Neural cell (in vitro differentiated cells): Measurements from ENCODE around the gene STAT5B. TPM values are rescaled to one million over a fixed set of nuclear protein-coding genes. Genes with fewer than 3 reads are reported as not detected.

ENCODE experiments used
- H2AFZ ChIP-seq: fragments of 200-600, 300-800 bp; sonication (generic), shearing (Covaris generic); 2 replicates; pipeline ENCODE4 v1.6.0; 2014; ENCODE audit warnings: low read depth, mild to moderate bottlenecking, antibody characterized with exemption, low read length, moderate library complexity
- H3F3A ChIP-seq: fragments of 200-600 bp; shearing (Covaris generic); 2 replicates; pipeline ENCODE4 v1.6.1; 2016; ENCODE audit warnings: mild to moderate bottlenecking, moderate library complexity, mixed read lengths, antibody characterized with exemption, low read length; ENCODE audit not compliant: insufficient read depth, poor library complexity, severe bottlenecking
- H3K27ac ChIP-seq: fragments of 200-600, 300-800 bp; sonication (generic), shearing (Covaris generic); 2 replicates; pipeline ENCODE4 v1.5.1; 2014; ENCODE audit warnings: mild to moderate bottlenecking, low read length, moderate library complexity
- H3K27me3 ChIP-seq: fragments of 300-800, 200-600 bp; sonication (generic), shearing (Covaris generic); 2 replicates; pipeline ENCODE4 v1.6.0; 2014; ENCODE audit warnings: mild to moderate bottlenecking, low read depth, low read length, moderate library complexity; ENCODE audit not compliant: insufficient read depth
- H3K36me3 ChIP-seq: fragments of 300-800, 200-600 bp; sonication (generic), shearing (Covaris generic); 2 replicates; pipeline ENCODE4 v1.5.1; 2014; ENCODE audit warnings: mild to moderate bottlenecking, antibody characterized with exemption, low read length, moderate library complexity; ENCODE audit not compliant: insufficient read depth
- H3K4me2 ChIP-seq: fragments of 300-800, 200-600 bp; sonication (generic), shearing (Covaris generic); 2 replicates; pipeline ENCODE4 v1.6.0; 2014; ENCODE audit warnings: mild to moderate bottlenecking, low read length
- H3K4me3 ChIP-seq: fragments of 300-800, 200-600 bp; sonication (generic), shearing (Covaris generic); 2 replicates; pipeline ENCODE4 v1.5.1; 2014; ENCODE audit warnings: mild to moderate bottlenecking, low read length, moderate library complexity
- H3K79me2 ChIP-seq: fragments of 200-600 bp; shearing (Covaris generic); replicated peaks from 2 replicates; pipeline ENCODE4 v1.6.0; 2014; ENCODE audit warnings: mild to moderate bottlenecking, low read length, moderate library complexity; ENCODE audit not compliant: insufficient read depth
- H3K9ac ChIP-seq: fragments of 300-800, 200-600 bp; sonication (generic), shearing (Covaris generic); 2 replicates; pipeline ENCODE4 v1.6.1; 2016; ENCODE audit warnings: mild to moderate bottlenecking, low read length, mixed read lengths
- H3K9me2 ChIP-seq: fragments of 200-600 bp; shearing (Covaris generic); 2 replicates; pipeline ENCODE4 v1.6.1; 2016; ENCODE audit warnings: mild to moderate bottlenecking, low read length, mixed read lengths; ENCODE audit not compliant: insufficient read depth
- H3K9me3 ChIP-seq: fragments of 200-600, 300-800 bp; sonication (generic), shearing (Covaris generic); 2 replicates; pipeline ENCODE4 v1.6.1; 2016; ENCODE audit warnings: mild to moderate bottlenecking, mixed run types, low read length, moderate library complexity, mixed read lengths
- H4K20me1 ChIP-seq: fragments of 200-600 bp; shearing (Covaris generic); 2 replicates; pipeline ENCODE4 v1.6.1; 2016; ENCODE audit warnings: mild to moderate bottlenecking, mixed run types; ENCODE audit not compliant: insufficient read depth
- EP300 ChIP-seq: fragments of 450-650 bp; conservative IDR thresholded peaks from 2 replicates; pipeline ENCODE4 v1.6.1; 2014; ENCODE audit warnings: antibody characterized with exemption, mild to moderate bottlenecking, moderate library complexity; ENCODE audit not compliant: poor library complexity, severe bottlenecking
- EZH2 ChIP-seq: fragments of 200-600, 300-800 bp; shearing (Covaris generic), sonication (generic); IDR thresholded peaks from 2 replicates; pipeline ENCODE4 v1.6.1; 2014; ENCODE audit warnings: antibody characterized with exemption, low read length, borderline replicate concordance, mild to moderate bottlenecking; ENCODE audit not compliant: insufficient read depth, poor library complexity, severe bottlenecking
- MXI1 ChIP-seq: fragments of 450-650 bp; conservative IDR thresholded peaks from 2 replicates; pipeline ENCODE4 v1.6.1; 2014; ENCODE audit warnings: antibody characterized with exemption, mild to moderate bottlenecking; ENCODE audit not compliant: poor library complexity, severe bottlenecking
- POLR2AphosphoS5 ChIP-seq: IDR thresholded peaks from 2 replicates; pipeline ENCODE4 v1.6.1; 2012
- RAD21 ChIP-seq: fragments of 450-650 bp; conservative IDR thresholded peaks from 2 replicates; pipeline ENCODE4 v1.6.1; 2014; ENCODE audit warnings: antibody characterized with exemption, mild to moderate bottlenecking, moderate library complexity
- SMC3 ChIP-seq: fragments of 450-650 bp; conservative IDR thresholded peaks from 2 replicates; pipeline ENCODE4 v1.6.1; 2014; ENCODE audit warnings: antibody characterized with exemption, mild to moderate bottlenecking, moderate library complexity; ENCODE audit not compliant: poor library complexity
- TAF1 ChIP-seq: IDR thresholded peaks from 2 replicates; pipeline ENCODE4 v1.6.1; 2012; ENCODE audit warnings: low read depth
- polyA plus RNA-seq: library from polyadenylated mRNA; depleted of rRNA; stranded (reverse); fragments of >200 nt; gene quantifications from 2 replicates; pipeline ENCODE4 v1.2.3, GENCODE V29; 2014
- TF ChIP-seq, protein P1 (sequence below): IDR thresholded peaks from 2 replicates; pipeline ENCODE4 v1.6.1; 2012; ENCODE audit warnings: borderline replicate concordance
- TF ChIP-seq, protein P2 (sequence below): fragments of 450-650 bp; IDR thresholded peaks from 2 replicates; pipeline ENCODE4 v1.5.1; 2014; ENCODE audit warnings: antibody characterized with exemption, mild to moderate bottlenecking, moderate library complexity; ENCODE audit not compliant: poor library complexity, severe bottlenecking

STAT5B gene
- polyA plus RNA-seq, 1 donor from 2014 or later = 47.4 TPM

DNA sequence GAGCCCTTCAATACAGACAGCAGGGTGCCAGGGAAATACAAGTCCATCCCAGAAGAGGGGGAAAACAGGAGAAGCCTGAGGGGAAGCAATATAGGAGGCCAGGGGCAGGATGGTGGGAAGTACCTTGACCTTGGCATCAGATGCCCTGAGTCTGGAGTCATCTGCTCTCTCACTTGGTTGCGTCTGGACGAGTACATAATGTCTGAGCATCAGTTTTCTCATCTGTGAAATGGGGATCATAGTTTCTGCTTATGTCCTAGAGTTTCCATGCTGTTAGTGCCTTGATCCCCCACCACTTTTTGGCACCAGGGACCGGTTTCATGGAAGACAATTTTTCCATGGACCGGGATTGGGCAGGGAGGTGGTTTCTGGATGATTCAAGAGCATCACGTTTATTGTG is 14.4 kb upstream of the STAT5B start:
- H3K4me3 ChIP-seq = no peak overlapping the region
- no peaks in the 10 kb centered on the region for H4K20me1 ChIP-seq
- H3K9me2 ChIP-seq = no peaks in the 10 kb centered on the region
- H3K9ac ChIP-seq = no peak overlapping the region
- H2AFZ ChIP-seq = no peak overlapping the region
- H3K79me2 ChIP-seq = no peaks in the 10 kb centered on the region
- no peaks in the 10 kb centered on the region for H3K36me3 ChIP-seq
- H3K27me3 ChIP-seq = peaks cover 40% of the 10 kb centered on the region
- H3K9me3 ChIP-seq = no peaks in the 10 kb centered on the region
- no peak overlapping the region for H3K27ac ChIP-seq
- H3F3A ChIP-seq = no peaks in the 10 kb centered on the region
- no peak overlapping the region for H3K4me2 ChIP-seq
- no peak for TF ChIP-seq POLR2AphosphoS5
- TF ChIP-seq MXI1 = no peak
- TF ChIP-seq TAF1 = no peak
- TF ChIP-seq, protein P1, sequence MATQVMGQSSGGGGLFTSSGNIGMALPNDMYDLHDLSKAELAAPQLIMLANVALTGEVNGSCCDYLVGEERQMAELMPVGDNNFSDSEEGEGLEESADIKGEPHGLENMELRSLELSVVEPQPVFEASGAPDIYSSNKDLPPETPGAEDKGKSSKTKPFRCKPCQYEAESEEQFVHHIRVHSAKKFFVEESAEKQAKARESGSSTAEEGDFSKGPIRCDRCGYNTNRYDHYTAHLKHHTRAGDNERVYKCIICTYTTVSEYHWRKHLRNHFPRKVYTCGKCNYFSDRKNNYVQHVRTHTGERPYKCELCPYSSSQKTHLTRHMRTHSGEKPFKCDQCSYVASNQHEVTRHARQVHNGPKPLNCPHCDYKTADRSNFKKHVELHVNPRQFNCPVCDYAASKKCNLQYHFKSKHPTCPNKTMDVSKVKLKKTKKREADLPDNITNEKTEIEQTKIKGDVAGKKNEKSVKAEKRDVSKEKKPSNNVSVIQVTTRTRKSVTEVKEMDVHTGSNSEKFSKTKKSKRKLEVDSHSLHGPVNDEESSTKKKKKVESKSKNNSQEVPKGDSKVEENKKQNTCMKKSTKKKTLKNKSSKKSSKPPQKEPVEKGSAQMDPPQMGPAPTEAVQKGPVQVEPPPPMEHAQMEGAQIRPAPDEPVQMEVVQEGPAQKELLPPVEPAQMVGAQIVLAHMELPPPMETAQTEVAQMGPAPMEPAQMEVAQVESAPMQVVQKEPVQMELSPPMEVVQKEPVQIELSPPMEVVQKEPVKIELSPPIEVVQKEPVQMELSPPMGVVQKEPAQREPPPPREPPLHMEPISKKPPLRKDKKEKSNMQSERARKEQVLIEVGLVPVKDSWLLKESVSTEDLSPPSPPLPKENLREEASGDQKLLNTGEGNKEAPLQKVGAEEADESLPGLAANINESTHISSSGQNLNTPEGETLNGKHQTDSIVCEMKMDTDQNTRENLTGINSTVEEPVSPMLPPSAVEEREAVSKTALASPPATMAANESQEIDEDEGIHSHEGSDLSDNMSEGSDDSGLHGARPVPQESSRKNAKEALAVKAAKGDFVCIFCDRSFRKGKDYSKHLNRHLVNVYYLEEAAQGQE = no peak
- no peak for TF ChIP-seq RAD21
- TF ChIP-seq, protein P2, sequence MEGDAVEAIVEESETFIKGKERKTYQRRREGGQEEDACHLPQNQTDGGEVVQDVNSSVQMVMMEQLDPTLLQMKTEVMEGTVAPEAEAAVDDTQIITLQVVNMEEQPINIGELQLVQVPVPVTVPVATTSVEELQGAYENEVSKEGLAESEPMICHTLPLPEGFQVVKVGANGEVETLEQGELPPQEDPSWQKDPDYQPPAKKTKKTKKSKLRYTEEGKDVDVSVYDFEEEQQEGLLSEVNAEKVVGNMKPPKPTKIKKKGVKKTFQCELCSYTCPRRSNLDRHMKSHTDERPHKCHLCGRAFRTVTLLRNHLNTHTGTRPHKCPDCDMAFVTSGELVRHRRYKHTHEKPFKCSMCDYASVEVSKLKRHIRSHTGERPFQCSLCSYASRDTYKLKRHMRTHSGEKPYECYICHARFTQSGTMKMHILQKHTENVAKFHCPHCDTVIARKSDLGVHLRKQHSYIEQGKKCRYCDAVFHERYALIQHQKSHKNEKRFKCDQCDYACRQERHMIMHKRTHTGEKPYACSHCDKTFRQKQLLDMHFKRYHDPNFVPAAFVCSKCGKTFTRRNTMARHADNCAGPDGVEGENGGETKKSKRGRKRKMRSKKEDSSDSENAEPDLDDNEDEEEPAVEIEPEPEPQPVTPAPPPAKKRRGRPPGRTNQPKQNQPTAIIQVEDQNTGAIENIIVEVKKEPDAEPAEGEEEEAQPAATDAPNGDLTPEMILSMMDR = no peak
- no peak for TF ChIP-seq EP300
- TF ChIP-seq EZH2 = no peak
- TF ChIP-seq SMC3 = no peak

DNA sequence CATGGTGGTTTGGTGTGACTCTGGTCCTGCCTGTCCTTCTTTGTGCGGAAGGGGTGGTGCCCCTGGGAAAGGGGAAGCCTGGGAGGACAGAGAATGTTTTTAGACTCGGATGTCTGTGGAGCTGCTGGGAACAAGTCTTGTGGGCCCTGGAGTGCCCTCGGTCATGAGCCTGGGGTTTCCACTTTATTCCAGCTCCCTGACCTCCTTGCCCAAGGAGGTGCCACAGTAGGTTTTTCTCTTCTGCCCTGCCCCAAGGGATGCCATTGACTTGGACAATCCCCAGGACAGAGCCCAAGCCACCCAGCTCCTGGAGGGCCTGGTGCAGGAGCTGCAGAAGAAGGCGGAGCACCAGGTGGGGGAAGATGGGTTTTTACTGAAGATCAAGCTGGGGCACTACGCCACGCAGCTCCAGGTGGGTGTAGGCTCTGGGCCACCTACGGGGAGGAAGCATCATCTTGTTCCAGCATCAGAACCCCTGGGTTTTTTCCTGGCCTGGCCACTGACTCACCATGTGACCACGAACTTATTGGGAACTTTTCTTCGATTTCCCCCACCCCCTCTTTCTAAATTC is 13.5 kb upstream of the STAT5B start:
- no peak overlapping the region for H3K4me2 ChIP-seq
- H2AFZ ChIP-seq = no peak overlapping the region
- no peaks in the 10 kb centered on the region for H4K20me1 ChIP-seq
- H3K36me3 ChIP-seq = no peaks in the 10 kb centered on the region
- no peaks in the 10 kb centered on the region for H3K9me2 ChIP-seq
- no peak overlapping the region for H3K4me3 ChIP-seq
- no peaks in the 10 kb centered on the region for H3F3A ChIP-seq
- TF ChIP-seq TAF1 (no peak), EP300 (no peak), MXI1 (no peak), SMC3 (no peak), EZH2 (no peak), POLR2AphosphoS5 (no peak), RAD21 (no peak)
- TF ChIP-seq, protein P1 = no peak
- TF ChIP-seq, protein P2 = no peak
- H3K9ac ChIP-seq = no peak overlapping the region
- no peak overlapping the region for H3K27ac ChIP-seq
- peaks cover 40% of the 10 kb centered on the region for H3K27me3 ChIP-seq
- H3K9me3 ChIP-seq = no peaks in the 10 kb centered on the region
- no peaks in the 10 kb centered on the region for H3K79me2 ChIP-seq
